Neuronal stem cell (in vitro differentiated cells): ENCODE measurements around the gene RUNX1.

Experiments used
- DNase-seq: peaks from one replicate; pipeline ENCODE4 v3.0.0-alpha.2; 2013; ENCODE audit warnings: low spot score
- H2AFZ ChIP-seq: one replicate; pipeline ENCODE4 v1.6.1; 2013; ENCODE audit warnings: mild to moderate bottlenecking, low read length, inconsistent platforms
- H2AK5ac ChIP-seq: 2 replicates; pipeline ENCODE4 v1.6.1; 2013; ENCODE audit warnings: low read depth, mild to moderate bottlenecking, inconsistent platforms, low read length, moderate library complexity, mixed read lengths
- H2BK120ac ChIP-seq: 2 replicates; pipeline ENCODE4 v1.6.1; 2013; ENCODE audit warnings: low read depth, mild to moderate bottlenecking, inconsistent platforms, low read length, moderate library complexity, mixed read lengths
- H2BK12ac ChIP-seq: one replicate; pipeline ENCODE4 v1.6.1; 2013; ENCODE audit warnings: low read length, inconsistent platforms
- H2BK15ac ChIP-seq: 2 replicates; pipeline ENCODE4 v1.6.1; 2013; ENCODE audit warnings: mild to moderate bottlenecking, low read length, inconsistent platforms, mixed read lengths
- H2BK5ac ChIP-seq: one replicate; pipeline ENCODE4 v1.6.1; 2013; ENCODE audit warnings: inconsistent platforms, mild to moderate bottlenecking, low read length, moderate library complexity
- H3K14ac ChIP-seq: one replicate; pipeline ENCODE4 v1.6.1; 2013; ENCODE audit warnings: low read length, inconsistent platforms
- H3K18ac ChIP-seq: 2 replicates; pipeline ENCODE4 v1.6.1; 2013; ENCODE audit warnings: low read length, inconsistent platforms
- H3K23ac ChIP-seq: 2 replicates; pipeline ENCODE4 v1.6.1; 2013; ENCODE audit warnings: low read depth, mild to moderate bottlenecking, mixed read lengths, low read length, inconsistent platforms; ENCODE audit not compliant: poor library complexity
- H3K27ac ChIP-seq: replicated peaks from 3 replicates; pipeline ENCODE4 v1.5.1; 2013; ENCODE audit warnings: low read length, inconsistent platforms
- H3K27me3 ChIP-seq, 3 experiments: 2 replicates each; pipeline ENCODE4 v1.6.1; 2013; ENCODE audit warnings: low read length in 3 of 3, mild to moderate bottlenecking in 2 of 3, inconsistent platforms in 1 of 3, low read depth in 1 of 3, mixed read lengths in 1 of 3, moderate library complexity in 1 of 3; ENCODE audit not compliant: control insufficient read depth in 3 of 3, insufficient read depth in 3 of 3
- H3K36me3 ChIP-seq, 2 donors: replicated peaks in 1 of 2; 2 replicates each; pipeline ENCODE4 v1.6.1; 2013; ENCODE audit warnings: low read length in 2 of 2; ENCODE audit not compliant: control insufficient read depth in 2 of 2, insufficient read depth in 2 of 2
- H3K4ac ChIP-seq: 2 replicates; pipeline ENCODE4 v1.6.1; 2013; ENCODE audit warnings: inconsistent platforms, mild to moderate bottlenecking, low read length, moderate library complexity
- H3K4me1 ChIP-seq, 2 donors: 1 replicate in 1 of 2; 2 replicates in 1 of 2; pipeline ENCODE4 v1.6.1; 2013; ENCODE audit warnings: low read length in 2 of 2, low read depth in 1 of 2; ENCODE audit not compliant: control insufficient read depth in 2 of 2, insufficient read depth in 1 of 2
- H3K4me2 ChIP-seq: one replicate; pipeline ENCODE4 v1.6.1; 2013; ENCODE audit warnings: mild to moderate bottlenecking, low read length, inconsistent platforms; ENCODE audit not compliant: insufficient read depth, poor library complexity, severe bottlenecking
- H3K4me3 ChIP-seq, 2 donors: 2 replicates each; pipeline ENCODE4 v1.5.1; 2013; ENCODE audit warnings: low read length in 2 of 2, mild to moderate bottlenecking in 2 of 2, inconsistent platforms in 1 of 2, moderate library complexity in 1 of 2
- H3K79me1 ChIP-seq: one replicate; pipeline ENCODE4 v1.6.1; 2013; ENCODE audit warnings: low read depth, mild to moderate bottlenecking, inconsistent platforms, low read length, moderate library complexity
- H3K9ac ChIP-seq: one replicate; pipeline ENCODE4 v1.6.1; 2013; ENCODE audit warnings: mild to moderate bottlenecking, low read depth, low read length, inconsistent platforms; ENCODE audit not compliant: poor library complexity
- H3K9me3 ChIP-seq, 2 donors: replicated peaks in 1 of 2; 2 replicates each; pipeline versions ENCODE3 to v1.6.1; 2013; ENCODE audit warnings: low read length in 2 of 2, mild to moderate bottlenecking in 2 of 2, inconsistent platforms in 1 of 2, low read depth in 1 of 2, mixed read lengths in 1 of 2, moderate library complexity in 1 of 2; ENCODE audit not compliant: control insufficient read depth in 2 of 2, insufficient read depth in 1 of 2
- H4K8ac ChIP-seq: one replicate; pipeline ENCODE4 v1.6.1; 2013; ENCODE audit warnings: low read depth, mild to moderate bottlenecking, inconsistent platforms, low read length, moderate library complexity
- H4K91ac ChIP-seq: one replicate; pipeline ENCODE4 v1.6.1; 2013; ENCODE audit warnings: low read length, low read depth, mild to moderate bottlenecking, inconsistent platforms; ENCODE audit not compliant: poor library complexity
- WGBS, 2 donors: extraction: QIAGEN DNeasy Blood & Tissue Kit; methylation state at CpG; one replicate each; pipeline ENCODE4 v1.1.7; 2013; ENCODE audit warnings: missing lambda C conversion rate in 2 of 2, mixed read lengths in 1 of 2; ENCODE audit not compliant: insufficient read length in 2 of 2, insufficient replicate concordance in 1 of 2; ENCODE audit errors: extremely low coverage in 2 of 2; 5-methylcytosine and 5-hydroxymethylcytosine counted together

The RUNX1 gene

DNA sequence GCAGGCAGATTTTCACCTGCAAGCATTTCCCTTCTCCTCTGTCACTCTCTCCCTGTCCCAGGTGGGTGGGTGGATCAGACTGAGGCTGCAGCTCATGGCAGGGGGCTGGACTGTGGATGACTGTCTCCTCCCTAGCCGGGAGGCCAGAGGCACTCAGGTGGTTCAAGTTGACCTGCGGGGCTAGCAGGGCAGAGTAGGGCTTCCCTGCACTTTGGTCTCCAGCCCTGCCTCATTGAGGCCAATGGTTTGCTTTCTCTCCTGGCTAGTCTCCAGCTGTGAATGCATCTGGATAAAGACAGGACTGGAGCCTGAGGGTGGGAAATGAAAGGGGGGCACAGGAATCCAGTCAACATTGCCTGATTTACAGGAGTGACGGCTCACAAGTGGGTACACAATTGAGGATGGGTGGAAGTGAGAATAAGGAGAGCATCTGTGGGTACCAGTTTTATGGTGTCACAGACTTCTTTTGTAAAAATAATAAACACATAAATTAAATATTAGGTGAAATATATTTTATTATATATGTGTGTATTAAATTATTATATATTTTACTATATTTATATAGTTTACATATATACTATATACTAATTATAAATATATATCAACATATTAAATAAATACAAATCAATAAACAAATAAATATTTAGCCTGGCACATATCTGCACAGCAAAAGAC is 25.6 kb downstream of the RUNX1 start:
- Histone ChIP-seq H2BK15ac (no peak overlapping the region), H2BK5ac (no peak overlapping the region), H3K27me3 (peaks cover 0 to 29% (median 4%) of the 10 kb centered on the region in 3 experiments), H3K27ac (no peak overlapping the region), H3K9ac (no peak overlapping the region), H3K14ac (no peak overlapping the region), H4K8ac (no peak overlapping the region), H3K4me3 (no peak overlapping the region), H2BK120ac (no peak overlapping the region), H3K9me3 (no peaks in the 10 kb centered on the region), H3K79me1 (no peaks in the 10 kb centered on the region), H3K4ac (no peak overlapping the region), H3K4me1 (peaks cover 0 to 3% of the 10 kb centered on the region in 2 donors), H4K91ac (no peak overlapping the region), H3K23ac (no peak overlapping the region), H2AFZ (no peak overlapping the region), H2AK5ac (no peak overlapping the region), H3K4me2 (no peak overlapping the region), H2BK12ac (no peak overlapping the region), H3K18ac (no peak overlapping the region), H3K36me3 (no peaks in the 10 kb centered on the region)
- DNase-seq = no peak
- WGBS, 2 donors = no CpG with 5 or more reads among the region's 3 CpGs

DNA sequence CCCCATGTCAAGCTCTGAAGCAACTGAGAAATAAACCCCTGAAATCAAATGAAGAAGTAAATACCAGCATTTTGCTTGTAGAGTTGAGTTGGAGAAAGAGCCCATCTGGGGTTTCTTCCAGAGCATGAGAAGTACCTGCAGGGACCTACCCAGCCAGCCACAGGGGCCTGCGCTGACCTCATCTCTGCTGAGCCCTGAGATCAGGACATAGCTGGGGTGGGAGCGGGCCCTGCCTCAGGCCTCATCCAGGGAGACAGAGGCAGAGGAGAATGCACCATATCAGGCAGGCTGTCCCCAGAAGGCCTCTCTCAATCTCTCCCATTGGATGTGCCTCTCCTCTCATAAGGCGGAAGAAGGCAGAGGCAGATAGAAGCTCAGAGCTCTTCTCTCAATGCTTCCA is 27.6 kb downstream of the RUNX1 start:
- H2BK12ac ChIP-seq = no peak overlapping the region
- H4K8ac ChIP-seq = no peak overlapping the region
- no peak for DNase-seq
- H3K4me3 ChIP-seq = no peak overlapping the region
- H3K18ac ChIP-seq = no peak overlapping the region
- no CpG with 5 or more reads among the region's 3 CpGs for WGBS, 2 donors
- no peak overlapping the region for H2BK120ac ChIP-seq
- H3K36me3 ChIP-seq = no peaks in the 10 kb centered on the region
- H2BK5ac ChIP-seq = no peak overlapping the region
- H3K79me1 ChIP-seq = no peaks in the 10 kb centered on the region
- H3K4ac ChIP-seq = no peak overlapping the region
- peaks cover 0 to 19% (median 4%) of the 10 kb centered on the region in 3 experiments for H3K27me3 ChIP-seq
- no peak overlapping the region for H3K9ac ChIP-seq
- no peaks in the 10 kb centered on the region for H3K4me1 ChIP-seq
- H2BK15ac ChIP-seq = no peak overlapping the region
- H3K27ac ChIP-seq = no peak overlapping the region
- H3K4me2 ChIP-seq = no peak overlapping the region
- H4K91ac ChIP-seq = no peak overlapping the region
- no peak overlapping the region for H3K14ac ChIP-seq
- H2AK5ac ChIP-seq = no peak overlapping the region
- H3K9me3 ChIP-seq = no peaks in the 10 kb centered on the region
- H3K23ac ChIP-seq = no peak overlapping the region
- H2AFZ ChIP-seq = no peak overlapping the region

DNA sequence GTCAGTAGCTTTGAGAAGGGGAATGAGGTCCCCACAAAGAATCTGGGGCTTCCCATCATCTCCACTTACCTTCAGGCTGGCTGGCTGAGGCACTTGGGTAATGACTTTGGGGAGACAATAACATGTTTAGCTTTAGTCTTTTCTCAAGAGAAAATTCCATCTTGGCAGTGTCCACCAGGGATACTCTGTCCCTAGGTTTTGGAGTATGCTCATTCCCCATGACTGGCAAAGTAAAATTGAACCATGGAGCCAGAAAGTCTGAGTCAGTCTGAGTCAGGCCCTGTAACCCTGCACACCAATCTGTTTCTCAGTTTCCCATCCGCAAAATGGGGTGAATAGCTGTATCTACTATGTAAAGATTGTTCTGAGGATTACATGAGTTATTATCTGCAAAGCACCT is 28.2 kb downstream of the RUNX1 start:
- Histone ChIP-seq H4K8ac (no peak overlapping the region), H3K18ac (no peak overlapping the region), H2BK15ac (no peak overlapping the region), H3K4me1 (no peaks in the 10 kb centered on the region), H3K4me3 (no peak overlapping the region), H2BK5ac (no peak overlapping the region), H3K14ac (no peak overlapping the region), H3K79me1 (no peaks in the 10 kb centered on the region), H3K27ac (no peak overlapping the region), H3K9me3 (no peaks in the 10 kb centered on the region), H2AK5ac (no peak overlapping the region), H2AFZ (no peak overlapping the region), H3K36me3 (no peaks in the 10 kb centered on the region), H3K23ac (no peak overlapping the region), H2BK12ac (no peak overlapping the region), H3K4ac (no peak overlapping the region), H4K91ac (no peak overlapping the region), H3K27me3 (peaks cover 0 to 12% (median under 1%) of the 10 kb centered on the region in 3 experiments), H3K4me2 (no peak overlapping the region), H2BK120ac (no peak overlapping the region), H3K9ac (no peak overlapping the region)
- WGBS, 2 donors = no CpG with 5 or more reads among the region's 1 CpG
- DNase-seq = no peak

DNA sequence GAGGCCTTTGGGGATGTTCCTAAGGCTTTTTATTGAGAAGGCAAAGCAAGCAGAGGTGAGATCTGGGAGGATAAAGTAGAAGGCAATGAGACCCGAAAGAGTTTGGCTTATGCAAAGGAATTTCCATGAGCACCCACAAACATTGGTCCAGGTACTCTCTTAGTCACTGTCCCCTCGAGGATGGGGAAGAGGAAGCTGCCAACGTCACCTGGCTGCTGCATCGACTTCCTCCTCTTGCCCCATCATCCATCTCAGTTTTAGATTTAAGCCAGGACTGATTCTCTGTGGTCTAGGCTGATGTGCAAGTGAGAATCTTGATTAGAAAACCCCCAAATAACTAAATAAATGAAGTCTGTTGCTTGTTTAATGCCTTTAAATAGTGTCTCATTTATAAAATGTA is 28.7 kb downstream of the RUNX1 start:
- Histone ChIP-seq H2BK12ac (no peak overlapping the region), H3K4me3 (no peak overlapping the region), H2BK120ac (no peak overlapping the region), H3K9ac (no peak overlapping the region), H3K27me3 (peaks cover 0 to 8% (median 0%) of the 10 kb centered on the region in 3 experiments), H2BK15ac (no peak overlapping the region), H3K18ac (no peak overlapping the region), H3K4me1 (no peaks in the 10 kb centered on the region), H2BK5ac (no peak overlapping the region), H3K9me3 (no peaks in the 10 kb centered on the region), H3K27ac (no peak overlapping the region), H3K23ac (no peak overlapping the region), H2AFZ (no peak overlapping the region), H3K14ac (no peak overlapping the region), H3K4ac (no peak overlapping the region), H4K91ac (no peak overlapping the region), H3K36me3 (no peaks in the 10 kb centered on the region), H3K79me1 (no peaks in the 10 kb centered on the region), H3K4me2 (no peak overlapping the region), H4K8ac (no peak overlapping the region), H2AK5ac (no peak overlapping the region)
- no CpG with 5 or more reads among the region's 4 CpGs for WGBS, 2 donors
- DNase-seq = no peak
